B cell (primary cell): ENCODE results near the gene HIP1R. TPM values are rescaled to one million over a fixed set of nuclear protein-coding genes. Genes with fewer than 3 reads are reported as not detected.

Source experiments
- ATAC-seq: fragments of 200-7000 bp; cut with Tn5 transposase; one replicate; pipeline ENCODE4 v1.10.0; 2021; ENCODE audit warnings: low read depth, mild to moderate bottlenecking, moderate number of reproducible peaks, moderate library complexity
- CTCF ChIA-PET: fragments of 350-600 bp; sonication (Branson Sonifier 250); formaldehyde crosslinking; loops from one replicate; lab custom pipeline; 2021; ENCODE audit warnings: antibody characterized with exemption, inconsistent platforms; lab: Charles Lee
- POLR2A ChIA-PET: fragments of 350-600 bp; sonication (Branson Sonifier 250); formaldehyde crosslinking; loops from one replicate; lab custom pipeline; 2021; ENCODE audit warnings: antibody characterized with exemption; lab: Charles Lee
- DNase-seq: peaks from one replicate; pipeline ENCODE4 v3.0.0; 2013
- H2AFZ ChIP-seq: 2 replicates; pipeline ENCODE4 v1.6.1; 2012; ENCODE audit warnings: mild to moderate bottlenecking, low read depth, low read length; ENCODE audit not compliant: insufficient read depth, poor library complexity, severe bottlenecking
- H3K27ac ChIP-seq, 2 donors: 1 replicate in 1 of 2; 2 replicates in 1 of 2; pipeline ENCODE4 v1.5.1; 2012 to 2013; ENCODE audit warnings: low read length in 2 of 2, mild to moderate bottlenecking in 2 of 2, moderate library complexity in 1 of 2
- H3K27me3 ChIP-seq, 4 experiments: fragments of 200-600 bp in 1 of 4; sonication (generic) in 1 of 4; replicated peaks in 1 of 4; 1 replicate in 2 of 4; 2 replicates in 2 of 4; pipeline versions ENCODE4 v1.6.1 to v1.7.0; 2013 to 2016; ENCODE audit warnings: low read length in 3 of 4, mild to moderate bottlenecking in 2 of 4, mixed read lengths in 1 of 4, moderate library complexity in 1 of 4; ENCODE audit not compliant: insufficient read depth in 4 of 4, control insufficient read depth in 3 of 4; ENCODE audit errors: control extremely low read depth in 1 of 4
- H3K36me3 ChIP-seq, 2 experiments: replicated peaks in 1 of 2; 1 replicate in 1 of 2; 2 replicates in 1 of 2; pipeline versions ENCODE4 v1.6.1 to v1.7.1; 2013; ENCODE audit warnings: low read length in 1 of 2; ENCODE audit not compliant: insufficient read depth in 2 of 2, control insufficient read depth in 1 of 2; ENCODE audit errors: control extremely low read depth in 1 of 2, extremely low read depth in 1 of 2
- H3K4me1 ChIP-seq, 2 donors: fragments of 200-600 bp in 1 of 2; sonication (generic) in 1 of 2; 1 replicate in 1 of 2; 2 replicates in 1 of 2; pipeline versions ENCODE4 v1.5.1 to v1.6.1; 2013 to 2017; ENCODE audit warnings: low read length in 2 of 2; ENCODE audit not compliant: control insufficient read depth in 2 of 2, insufficient read depth in 2 of 2
- H3K4me2 ChIP-seq: replicated peaks from 2 replicates; pipeline ENCODE3; 2012; ENCODE audit warnings: mild to moderate bottlenecking, low read depth, low read length; ENCODE audit not compliant: poor library complexity, severe bottlenecking
- H3K4me3 ChIP-seq, 5 experiments: fragments of 200-600 bp in 1 of 5; sonication (generic) in 1 of 5; 1 replicate in 3 of 5; 2 replicates in 2 of 5; pipeline versions ENCODE4 v1.5.1 to v1.7.0; 2011 to 2016; ENCODE audit warnings: low read length in 4 of 5, mild to moderate bottlenecking in 4 of 5, low read depth in 2 of 5, control low read depth in 1 of 5, moderate library complexity in 1 of 5; ENCODE audit not compliant: insufficient read depth in 1 of 5; ENCODE audit errors: control extremely low read depth in 1 of 5, extremely low read depth in 1 of 5
- H3K79me2 ChIP-seq: fragments of 200-600 bp; sonication (generic); one replicate; pipeline ENCODE4 v1.6.0; 2016; ENCODE audit warnings: low read length; ENCODE audit not compliant: control insufficient read depth, insufficient read depth
- H3K9ac ChIP-seq: fragments of 200-600 bp; sonication (generic); 2 replicates; pipeline ENCODE4 v1.6.1; 2017; ENCODE audit warnings: mild to moderate bottlenecking, low read length, moderate library complexity
- H3K9me3 ChIP-seq, 3 donors: one replicate each; pipeline versions ENCODE4 v1.6.1 to v1.7.1; 2013; ENCODE audit warnings: low read length in 2 of 3; ENCODE audit not compliant: control insufficient read depth in 2 of 3, insufficient read depth in 1 of 3; ENCODE audit errors: control extremely low read depth in 1 of 3
- H4K20me1 ChIP-seq: 2 replicates; pipeline ENCODE4 v1.6.0; 2012; ENCODE audit warnings: mild to moderate bottlenecking, low read length; ENCODE audit not compliant: insufficient read depth, control insufficient read depth, poor library complexity, severe bottlenecking
- H3K27ac Mint-ChIP-seq: one replicate; pipeline ENCODE4 v1.8.0; 2021; ENCODE audit warnings: mixed read lengths
- H3K27me3 Mint-ChIP-seq: one replicate; pipeline ENCODE4 v1.8.0; 2021; ENCODE audit warnings: mixed read lengths
- H3K4me1 Mint-ChIP-seq: one replicate; pipeline ENCODE4 v1.8.0; 2021; ENCODE audit warnings: mixed read lengths
- H3K4me3 Mint-ChIP-seq: one replicate; pipeline ENCODE4 v1.8.0; 2021; ENCODE audit warnings: mixed read lengths
- H3K9me3 Mint-ChIP-seq: one replicate; pipeline ENCODE4 v1.8.0; 2022; ENCODE audit warnings: mixed read lengths; ENCODE audit not compliant: insufficient read depth
- CTCF ChIP-seq: fragments of 200-600 bp; IDR thresholded peaks from one replicate; pipeline ENCODE4 v1.8.0; 2022; ENCODE audit warnings: antibody characterized with exemption, mild to moderate bottlenecking
- EZH2 ChIP-seq: IDR thresholded peaks from 2 replicates; pipeline ENCODE4 v1.6.1; 2012; ENCODE audit warnings: borderline replicate concordance, low read depth, mild to moderate bottlenecking, moderate library complexity, low read length; ENCODE audit not compliant: insufficient read depth, poor library complexity, severe bottlenecking
- WGBS: methylation state at CpG from one replicate; pipeline ENCODE4 v1.1.5; 2013; ENCODE audit warnings: missing lambda C conversion rate; ENCODE audit not compliant: insufficient coverage; 5-methylcytosine and 5-hydroxymethylcytosine counted together
- intact Hi-C: fragments of 100-400 bp; cut with micrococcal nuclease; formaldehyde crosslinking; loops from one replicate; pipeline ENCODE4 v1.10.0; 2022
- polyA plus RNA-seq: library from polyadenylated mRNA; depleted of rRNA; stranded (reverse); fragments of >200 nt; gene quantifications from 2 replicates; pipeline ENCODE4 v1.2.3, GENCODE V29; 2012
- total RNA-seq, 2 donors: library from RNA; stranded (reverse); fragments of 120-200 nt in 1 of 2; gene quantifications; 1 replicate in 1 of 2; 2 replicates in 1 of 2; pipeline versions ENCODE4 v1.2.3 to v1.2.4, GENCODE V29; 2013 to 2022

HIP1R gene
- total and polyA plus RNA-seq, 2 donors (not counting 1 experiment from before 2014, with no cell fraction given), result 289 to 390 TPM

- CTCF ChIA-PET, result interaction anchor here (0.7 to 19.2 kb wide), 18 partner anchors 9 to 367 kb away, joined by 3 to 388 read pairs (median 4); no protein-coding TSS in a partner anchor
- DNase-seq, result no peak
Observed at GRCh38 chr12:122870867-122871664, 35.8 kb downstream of the HIP1R start.

More at GRCh38 chr12:122870867-122871664, 35.8 kb downstream of the HIP1R start:
- WGBS, result 27% methylated on average over 14 of the region's 15 CpGs
- peaks cover 34% of the 10 kb centered on the region for H4K20me1 ChIP-seq
- peaks cover 5 to 50% of the 10 kb centered on the region in 2 experiments for H3K36me3 ChIP-seq
- H3K27me3 ChIP-seq, result no peaks in the 10 kb centered on the region
- peaks cover 82 to 86% of the 10 kb centered on the region in 2 donors for H3K4me1 ChIP-seq
- TF ChIP-seq EZH2 (no peak), CTCF (no peak)
- H3K79me2 ChIP-seq, result peaks cover 91% of the 10 kb centered on the region
- intact Hi-C loops, result no loop called here
- peak overlapping the region; percentile 94 for H3K4me2 ChIP-seq
- Mint-ChIP-seq H3K9me3 (no peaks in the 10 kb centered on the region), H3K4me1 (peaks cover 88% of the 10 kb centered on the region), H3K4me3 (peak overlapping the region; percentile 86), H3K27ac (peak overlapping the region; percentile 95), H3K27me3 (no peaks in the 10 kb centered on the region)
- H3K27ac ChIP-seq, result peak overlapping the region; percentile 69 to 80
- no peaks in the 10 kb centered on the region for H3K9me3 ChIP-seq
- POLR2A ChIA-PET, result interaction anchor here (0.5 to 2.1 kb wide), 4 partner anchors 9 to 23 kb away, joined by 3 to 10 read pairs (median 6); no protein-coding TSS in a partner anchor
- no peak for ATAC-seq
- no peak overlapping the region for H2AFZ ChIP-seq
- H3K4me3 ChIP-seq, result peak overlapping the region; percentile 52 to 89 (median 69)
- peak overlapping the region; percentile 83 for H3K9ac ChIP-seq
